Activated CD8-positive, alpha-beta T cell treated with anti-CD3 and anti-CD28 coated beads for 36 hours (primary cell): Measurements from ENCODE around the gene PWWP2B. TPM values are rescaled to one million over a fixed set of nuclear protein-coding genes. Genes with fewer than 3 reads are reported as not detected.

Experiments used
- ATAC-seq: fragments of 200-7000 bp; cut with Tn5 transposase; one replicate; pipeline ENCODE4 v1.10.0; 2021; ENCODE audit warnings: mild to moderate bottlenecking, moderate library complexity
- CTCF ChIA-PET: fragments of 350-600 bp; sonication (Branson Sonifier 250); formaldehyde crosslinking; loops from one replicate; lab custom pipeline; 2021; ENCODE audit warnings: antibody characterized with exemption; lab: Charles Lee
- POLR2A ChIA-PET: fragments of 350-600 bp; sonication (Branson Sonifier 250); formaldehyde crosslinking; loops from one replicate; lab custom pipeline; 2021; ENCODE audit warnings: antibody characterized with exemption; lab: Charles Lee
- DNase-seq: peaks from one replicate; pipeline ENCODE4 v3.0.0-alpha.2; 2020
- H3K27ac Mint-ChIP-seq: one replicate; pipeline ENCODE4 v1.8.0; 2021; ENCODE audit warnings: mild to moderate bottlenecking, mixed read lengths
- H3K27me3 Mint-ChIP-seq: one replicate; pipeline ENCODE4 v1.8.0; 2021; ENCODE audit warnings: mixed read lengths
- H3K36me3 Mint-ChIP-seq: one replicate; pipeline ENCODE4 v1.8.0; 2021; ENCODE audit warnings: low read depth, mixed read lengths
- H3K4me1 Mint-ChIP-seq: one replicate; pipeline ENCODE4 v1.8.0; 2021; ENCODE audit warnings: low read depth, mixed read lengths
- H3K4me3 Mint-ChIP-seq: one replicate; pipeline ENCODE4 v1.8.0; 2021; ENCODE audit warnings: mild to moderate bottlenecking, moderate library complexity, mixed read lengths
- H3K9me3 Mint-ChIP-seq: one replicate; pipeline ENCODE4 v1.8.0; 2021; ENCODE audit warnings: mixed read lengths
- intact Hi-C: fragments of 100-400 bp; cut with micrococcal nuclease; formaldehyde crosslinking; loops from one replicate; pipeline ENCODE4 v1.10.0; 2022
- total RNA-seq, 2 experiments: library from RNA; stranded (reverse); gene quantifications; one replicate each; pipeline ENCODE4 v1.2.3, GENCODE V29; 2021
- TF ChIP-seq, protein P1 (sequence below): fragments of 200-600 bp; IDR thresholded peaks from one replicate; pipeline ENCODE4 v1.8.0; 2022; ENCODE audit warnings: antibody characterized with exemption, mild to moderate bottlenecking

Gene PWWP2B
- total RNA-seq, 2 experiments from 2014 or later: 6.0 to 6.6 TPM

- H3K9me3 Mint-ChIP-seq: peaks cover 7% of the 10 kb centered on the region
- intact Hi-C loops: loop anchor here (5.0 kb wide), 1 partner anchor 63 kb away; no protein-coding TSS in a partner anchor
- H3K4me3 Mint-ChIP-seq: peak overlapping the region; percentile 10
- ATAC-seq (peak; percentile 43), DNase-seq (peak; percentile 49)
- peak overlapping the region; percentile 15 for H3K27ac Mint-ChIP-seq
- TF ChIP-seq, protein P1, sequence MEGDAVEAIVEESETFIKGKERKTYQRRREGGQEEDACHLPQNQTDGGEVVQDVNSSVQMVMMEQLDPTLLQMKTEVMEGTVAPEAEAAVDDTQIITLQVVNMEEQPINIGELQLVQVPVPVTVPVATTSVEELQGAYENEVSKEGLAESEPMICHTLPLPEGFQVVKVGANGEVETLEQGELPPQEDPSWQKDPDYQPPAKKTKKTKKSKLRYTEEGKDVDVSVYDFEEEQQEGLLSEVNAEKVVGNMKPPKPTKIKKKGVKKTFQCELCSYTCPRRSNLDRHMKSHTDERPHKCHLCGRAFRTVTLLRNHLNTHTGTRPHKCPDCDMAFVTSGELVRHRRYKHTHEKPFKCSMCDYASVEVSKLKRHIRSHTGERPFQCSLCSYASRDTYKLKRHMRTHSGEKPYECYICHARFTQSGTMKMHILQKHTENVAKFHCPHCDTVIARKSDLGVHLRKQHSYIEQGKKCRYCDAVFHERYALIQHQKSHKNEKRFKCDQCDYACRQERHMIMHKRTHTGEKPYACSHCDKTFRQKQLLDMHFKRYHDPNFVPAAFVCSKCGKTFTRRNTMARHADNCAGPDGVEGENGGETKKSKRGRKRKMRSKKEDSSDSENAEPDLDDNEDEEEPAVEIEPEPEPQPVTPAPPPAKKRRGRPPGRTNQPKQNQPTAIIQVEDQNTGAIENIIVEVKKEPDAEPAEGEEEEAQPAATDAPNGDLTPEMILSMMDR: no peak
- POLR2A ChIA-PET: interaction anchor here (1.1 to 1.8 kb wide), 2 partner anchors 32 to 57 kb away, joined by 5 to 6 read pairs; no protein-coding TSS in a partner anchor
- H3K4me1 Mint-ChIP-seq: peaks cover 6% of the 10 kb centered on the region
- no peaks in the 10 kb centered on the region for H3K36me3 Mint-ChIP-seq
- CTCF ChIA-PET: interaction anchor here (0.9 kb wide), 1 partner anchor 54 kb away, joined by 3 read pairs; no protein-coding TSS in a partner anchor
- no peaks in the 10 kb centered on the region for H3K27me3 Mint-ChIP-seq
Measured at GRCh38 chr10:132389433-132390169, 7.4 kb upstream of the PWWP2B start.

DNA sequence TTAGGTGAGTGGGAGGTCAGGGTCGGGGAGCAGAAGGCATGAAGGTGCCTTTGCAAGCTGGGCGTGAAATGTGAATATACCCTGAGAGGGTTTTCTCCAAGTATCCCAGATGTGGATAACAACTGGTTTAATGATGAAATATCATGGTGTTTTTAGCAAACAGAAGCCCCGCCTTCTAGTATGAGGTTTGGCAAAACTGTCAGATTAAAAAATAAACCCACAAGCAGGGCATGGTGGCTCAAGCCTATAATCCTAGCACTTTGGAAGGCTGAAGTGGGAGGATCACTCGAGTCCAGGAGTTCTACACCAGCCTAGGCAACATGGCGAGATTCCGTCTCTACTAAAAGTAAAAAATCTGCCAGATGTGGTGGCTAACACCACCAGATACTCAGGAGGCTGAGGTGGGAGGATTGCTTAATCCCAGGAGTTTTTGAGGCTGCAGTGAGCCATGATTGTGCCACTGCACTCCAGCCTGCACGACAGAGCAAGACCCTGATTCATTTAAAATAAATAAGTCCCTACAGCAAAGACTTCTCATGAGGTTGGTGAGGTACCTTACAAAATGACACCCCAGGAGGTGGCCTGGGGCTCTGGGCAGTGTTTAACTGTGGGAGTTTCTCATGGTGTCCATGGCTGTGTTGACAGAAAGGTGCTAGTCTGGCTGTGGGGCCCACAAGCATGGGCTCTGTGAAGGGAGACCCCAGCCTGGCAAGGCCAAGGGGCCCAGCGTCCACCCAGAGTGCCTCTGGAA lies 6.7 kb upstream of the PWWP2B start:
- H3K27me3 Mint-ChIP-seq: no peaks in the 10 kb centered on the region
- ChIA-PET POLR2A (interaction anchor here (1.8 kb wide), 1 partner anchor 32 kb away, joined by 6 read pairs; no protein-coding TSS in a partner anchor), CTCF (no interaction called here)
- DNase-seq: no peak
- no peaks in the 10 kb centered on the region for H3K36me3 Mint-ChIP-seq
- H3K4me1 Mint-ChIP-seq: peaks cover 13% of the 10 kb centered on the region
- intact Hi-C loops: no loop called here
- H3K27ac Mint-ChIP-seq: peak overlapping the region; percentile 38
- peaks cover 7% of the 10 kb centered on the region for H3K9me3 Mint-ChIP-seq
- TF ChIP-seq, protein P1: no peak
- H3K4me3 Mint-ChIP-seq: no peak overlapping the region
- ATAC-seq: no peak

GRCh38 chr10:132390921-132391675 lies 5.9 kb upstream of the PWWP2B start:
- Mint-ChIP-seq H3K27me3 (no peaks in the 10 kb centered on the region), H3K36me3 (no peaks in the 10 kb centered on the region), H3K9me3 (peaks cover 7% of the 10 kb centered on the region), H3K27ac (no peak overlapping the region), H3K4me1 (peaks cover 13% of the 10 kb centered on the region), H3K4me3 (no peak overlapping the region)
- no peak for ATAC-seq
- no peak for DNase-seq
- intact Hi-C loops: no loop called here
- TF ChIP-seq, protein P1: no peak
- ChIA-PET POLR2A (no interaction called here), CTCF (no interaction called here)

DNA sequence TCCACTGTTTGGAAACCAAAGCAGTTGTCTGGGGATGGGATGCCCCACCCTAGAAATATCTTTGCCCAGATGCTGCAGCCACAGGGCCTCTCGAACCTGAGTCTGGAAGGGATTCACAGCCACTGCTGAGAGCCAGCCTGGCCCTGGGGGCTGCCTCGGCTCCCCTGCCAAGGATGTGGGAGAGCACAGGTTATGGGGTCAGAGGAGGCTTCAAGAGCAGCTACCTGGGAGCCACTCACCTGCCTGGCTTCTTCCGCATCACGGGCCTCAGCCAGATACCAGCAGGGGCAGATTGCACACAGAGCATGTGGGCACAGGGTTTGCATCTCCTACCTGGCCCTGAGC lies 5.4 kb upstream of the PWWP2B start:
- H3K4me3 Mint-ChIP-seq: no peak overlapping the region
- POLR2A ChIA-PET: no interaction called here
- no peak overlapping the region for H3K27ac Mint-ChIP-seq
- peaks cover 7% of the 10 kb centered on the region for H3K9me3 Mint-ChIP-seq
- no peaks in the 10 kb centered on the region for H3K36me3 Mint-ChIP-seq
- H3K4me1 Mint-ChIP-seq: peaks cover 13% of the 10 kb centered on the region
- no peaks in the 10 kb centered on the region for H3K27me3 Mint-ChIP-seq
- CTCF ChIA-PET: no interaction called here
- TF ChIP-seq, protein P1: no peak
- ATAC-seq (no peak), DNase-seq (no peak)
- intact Hi-C loops: no loop called here
